EL (cell line): ENCODE results near the gene SCN8A.
"Not testable (repeated sequence)": the region's sequence is repeated elsewhere in the genome, so short reads cannot be mapped to it uniquely, and the experiment has no call there.

Experiments
- DNase-seq: peaks from one replicate; pipeline ENCODE4 v3.0.0-alpha.2; 2016

The SCN8A gene

DNA sequence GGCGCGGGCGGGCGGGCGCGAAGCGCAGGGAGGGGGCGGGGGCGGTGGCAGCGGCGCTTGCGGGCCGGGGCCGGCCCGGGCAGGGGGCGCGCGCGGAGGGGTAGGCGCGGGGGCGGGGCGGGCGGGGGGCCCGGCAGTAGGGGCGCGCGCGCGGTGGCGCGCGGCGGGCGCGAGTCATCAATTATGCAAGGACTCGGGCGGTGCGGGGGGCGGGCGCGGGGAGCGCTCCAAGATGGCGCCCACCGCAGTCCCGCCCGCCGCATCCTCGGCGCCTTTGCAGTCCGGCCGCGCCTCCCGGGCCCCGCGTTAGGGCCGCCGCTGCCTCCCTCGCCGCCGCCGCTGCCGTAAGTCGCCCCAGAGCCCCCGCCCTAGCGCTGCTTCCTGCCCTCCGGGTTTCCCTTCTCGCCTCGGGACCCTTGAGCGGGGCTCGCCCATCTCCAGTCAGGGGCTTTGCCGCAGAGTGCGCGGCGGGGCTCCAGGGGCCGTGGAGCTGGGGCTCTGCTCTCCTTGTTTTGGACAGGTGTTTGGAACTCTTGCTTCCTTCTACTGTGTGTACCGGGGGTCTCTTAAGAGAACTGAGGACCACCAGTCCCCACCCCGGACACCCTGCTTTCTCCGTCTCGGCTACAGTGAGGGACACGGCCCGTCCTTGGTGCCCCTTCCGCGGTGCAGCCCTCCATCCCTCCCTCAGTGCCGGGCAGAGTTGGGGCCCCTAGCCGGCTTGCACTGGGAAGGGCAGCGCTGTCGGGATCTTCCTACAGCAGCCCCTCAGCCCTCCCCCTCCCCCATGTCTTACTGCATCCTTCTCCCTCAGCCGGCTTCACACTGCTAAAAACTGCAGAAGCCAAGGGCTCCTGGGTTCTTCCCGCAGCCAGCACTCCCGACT, at the start of gene SCN8A:
SCN8A (plus strand) TSS at position 218 of the 886 bp plus-strand sequence. CDS start 71,585 bp downstream, outside the sequence.
- DNase-seq, result peak; percentile 74

DNA sequence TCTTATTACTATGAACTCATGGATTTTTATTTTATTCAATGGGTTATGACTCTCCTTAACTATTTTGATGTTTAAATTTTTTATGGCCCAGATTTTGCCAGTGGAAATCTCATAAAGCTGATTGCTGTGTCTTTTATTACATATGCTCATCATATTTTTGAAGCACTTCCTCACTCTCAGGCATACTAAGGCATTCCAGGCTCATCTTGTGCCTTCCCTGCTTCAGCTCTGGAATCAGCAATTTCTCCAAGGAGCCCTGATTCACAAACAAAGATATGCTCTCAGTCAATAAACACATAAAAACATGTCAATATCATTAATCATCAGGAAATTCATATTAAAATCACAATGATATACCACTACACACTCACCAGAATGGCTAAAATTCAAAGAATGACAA, 44.9 kb upstream of the SCN8A start:
- no peak for DNase-seq

DNA sequence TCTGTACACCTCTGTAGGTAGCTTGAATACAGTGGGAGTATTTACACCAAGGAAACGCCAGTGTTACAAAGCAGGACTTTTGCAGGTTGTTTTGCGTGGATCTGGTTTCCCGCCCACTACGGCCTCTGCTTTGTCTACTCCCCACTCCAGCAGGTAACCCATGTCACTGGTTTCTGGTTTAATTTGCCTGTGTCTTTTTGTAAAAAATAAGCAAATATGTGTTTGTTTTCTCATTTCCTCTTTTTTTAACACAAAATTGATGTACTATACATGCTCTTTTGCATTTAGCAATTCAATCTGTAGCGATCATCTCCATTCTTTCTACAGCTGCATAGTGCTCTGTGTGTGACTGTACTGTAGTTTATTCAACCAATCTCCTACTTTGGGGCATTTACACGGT, 43.4 kb upstream of the SCN8A start:
- DNase-seq, result no peak

DNA sequence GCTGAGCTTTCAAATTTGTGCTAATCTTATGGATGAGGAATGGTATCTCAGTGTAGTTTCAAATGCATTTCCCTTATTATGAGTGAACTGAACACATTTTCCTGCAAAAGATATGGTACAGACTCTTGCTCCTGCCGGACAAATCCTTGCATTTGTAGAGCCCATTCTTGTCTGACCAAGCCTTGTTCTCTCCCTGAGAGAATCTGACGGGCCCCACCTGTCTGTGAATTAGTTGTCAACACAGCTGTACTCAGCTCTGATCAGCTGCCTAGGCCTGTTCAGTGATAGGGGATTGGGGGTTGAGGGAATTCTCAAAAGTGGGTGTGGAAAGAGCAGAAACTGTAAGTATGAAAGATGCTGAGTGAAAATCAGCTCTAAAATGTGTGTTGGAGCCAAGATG, 42.8 kb upstream of the SCN8A start:
- no peak for DNase-seq

DNA sequence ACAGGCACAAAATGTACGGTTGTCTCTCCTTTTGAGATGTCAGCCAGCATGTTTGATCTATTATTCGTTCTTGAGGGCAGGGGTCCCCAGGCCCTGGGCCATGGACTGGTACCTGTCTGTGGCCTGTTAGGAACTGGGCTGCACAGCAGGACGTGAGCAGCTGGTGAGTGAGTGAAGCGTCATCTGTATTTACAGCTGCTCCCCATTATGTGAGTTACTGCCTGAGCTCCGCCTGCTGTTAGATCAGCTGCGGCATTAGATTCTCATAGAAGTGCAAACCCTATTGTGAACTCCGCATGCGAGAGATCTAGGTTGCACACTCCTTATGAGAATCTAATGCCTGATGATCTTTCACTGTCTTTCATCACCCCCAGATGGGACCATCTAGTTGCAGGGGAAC, 41.4 kb upstream of the SCN8A start:
- DNase-seq, result no peak

DNA sequence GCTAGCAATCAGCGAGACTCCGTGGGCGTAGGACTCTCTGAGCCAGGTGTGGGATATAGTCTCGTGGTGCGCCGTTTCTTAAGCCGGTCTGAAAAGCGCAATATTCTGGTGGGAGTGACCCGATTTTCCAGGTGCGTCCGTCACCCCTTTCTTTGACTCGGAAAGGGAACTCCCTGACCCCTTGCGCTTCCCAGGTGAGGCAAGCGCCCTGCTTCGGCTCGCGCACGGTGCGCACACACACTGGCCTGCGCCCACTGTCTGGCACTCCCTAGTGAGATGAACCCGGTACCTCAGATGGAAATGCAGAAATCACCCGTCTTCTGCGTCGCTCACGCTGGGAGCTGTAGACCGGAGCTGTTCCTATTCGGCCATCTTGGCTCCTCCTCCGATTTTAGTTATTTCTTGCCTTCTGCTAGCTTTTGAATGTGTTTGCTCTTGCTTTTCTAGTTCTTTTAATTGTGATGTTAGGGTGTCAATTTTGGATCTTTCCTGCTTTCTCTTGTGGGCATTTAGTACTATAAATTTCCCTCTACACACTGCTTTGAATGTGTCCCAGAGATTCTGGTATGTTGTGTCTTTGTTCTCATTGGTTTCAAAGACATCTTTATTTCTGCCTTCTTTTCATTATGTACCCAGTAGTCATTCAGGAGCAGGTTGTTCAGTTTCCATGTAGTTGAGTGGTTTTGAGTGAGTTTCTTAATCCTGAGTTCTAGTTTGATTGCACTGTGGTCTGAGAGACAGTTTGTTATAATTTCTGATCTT, 22.6 kb upstream of the SCN8A start:
- not testable (repeated sequence) for DNase-seq

DNA sequence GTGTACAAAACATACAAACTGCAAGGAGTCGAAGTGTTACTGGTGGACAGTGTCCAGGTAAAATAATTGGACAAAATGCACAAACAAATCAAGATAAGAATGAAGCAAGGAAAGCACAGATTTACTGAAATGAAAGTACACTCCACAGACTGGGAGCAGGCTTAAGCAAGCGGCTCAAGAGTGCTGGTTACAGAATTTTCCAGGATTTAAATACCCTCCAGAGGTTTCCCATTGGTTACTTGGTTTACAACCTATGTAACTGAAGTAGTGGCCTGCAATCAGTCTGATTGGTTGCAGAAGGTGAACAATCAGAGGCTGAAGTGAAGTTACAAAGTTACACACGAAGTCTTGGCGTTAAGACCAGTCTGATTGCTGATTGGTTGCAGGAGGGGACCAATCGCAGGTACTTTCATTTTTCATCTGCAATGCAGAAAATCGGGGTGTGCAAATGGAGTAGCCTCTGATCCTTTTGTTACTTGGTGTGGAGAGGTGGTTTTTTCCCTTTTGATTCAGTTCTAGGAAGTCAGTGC, 11.6 kb upstream of the SCN8A start:
- DNase-seq, result no peak

DNA sequence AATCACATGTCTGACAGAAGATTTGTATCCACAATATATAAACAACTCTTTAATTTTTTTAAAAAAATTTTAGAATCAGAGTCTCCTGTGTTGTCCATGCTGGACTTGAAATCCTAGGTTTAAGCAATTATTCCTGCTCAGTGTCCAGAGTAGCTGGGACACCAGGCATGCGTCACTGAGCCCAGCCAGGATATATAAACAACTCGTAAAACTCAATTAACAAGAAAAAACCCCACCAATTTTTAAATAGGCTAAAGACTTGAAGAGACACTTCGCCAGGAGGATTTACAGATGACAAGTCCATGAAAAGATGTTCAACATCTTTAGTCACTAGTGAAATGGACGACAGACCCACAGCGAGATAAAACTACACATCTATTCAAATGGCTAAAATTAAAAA, 2.0 kb upstream of the SCN8A start:
- DNase-seq, result peak; percentile 10

DNA sequence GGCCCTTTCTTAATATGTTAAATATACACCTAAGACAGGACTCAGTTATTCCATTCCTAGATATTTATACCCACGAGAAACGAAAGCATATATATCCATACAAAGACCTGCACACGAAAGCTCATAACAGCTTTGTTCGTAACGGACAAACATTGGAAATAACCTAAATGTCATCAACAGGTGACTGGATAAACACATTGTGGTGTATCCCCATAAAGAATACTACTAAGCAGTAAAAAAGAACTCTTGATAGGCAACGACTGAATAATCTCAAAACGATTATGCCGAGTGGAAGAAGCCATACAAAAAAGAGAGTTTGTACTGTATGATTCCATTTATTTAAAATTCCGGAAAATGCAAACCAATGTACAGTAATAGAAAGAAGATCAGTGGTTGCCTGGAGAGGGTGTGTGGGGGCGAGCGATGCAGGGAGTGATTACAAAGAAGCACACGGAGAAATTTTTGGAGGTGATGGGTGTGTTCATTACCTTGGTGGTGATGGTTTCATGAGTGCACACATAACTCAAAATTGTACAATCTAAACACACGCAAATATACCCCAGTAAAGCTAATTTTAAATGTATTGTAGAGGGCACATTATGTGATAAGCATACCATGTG, 1.4 kb upstream of the SCN8A start:
- no peak for DNase-seq

DNA sequence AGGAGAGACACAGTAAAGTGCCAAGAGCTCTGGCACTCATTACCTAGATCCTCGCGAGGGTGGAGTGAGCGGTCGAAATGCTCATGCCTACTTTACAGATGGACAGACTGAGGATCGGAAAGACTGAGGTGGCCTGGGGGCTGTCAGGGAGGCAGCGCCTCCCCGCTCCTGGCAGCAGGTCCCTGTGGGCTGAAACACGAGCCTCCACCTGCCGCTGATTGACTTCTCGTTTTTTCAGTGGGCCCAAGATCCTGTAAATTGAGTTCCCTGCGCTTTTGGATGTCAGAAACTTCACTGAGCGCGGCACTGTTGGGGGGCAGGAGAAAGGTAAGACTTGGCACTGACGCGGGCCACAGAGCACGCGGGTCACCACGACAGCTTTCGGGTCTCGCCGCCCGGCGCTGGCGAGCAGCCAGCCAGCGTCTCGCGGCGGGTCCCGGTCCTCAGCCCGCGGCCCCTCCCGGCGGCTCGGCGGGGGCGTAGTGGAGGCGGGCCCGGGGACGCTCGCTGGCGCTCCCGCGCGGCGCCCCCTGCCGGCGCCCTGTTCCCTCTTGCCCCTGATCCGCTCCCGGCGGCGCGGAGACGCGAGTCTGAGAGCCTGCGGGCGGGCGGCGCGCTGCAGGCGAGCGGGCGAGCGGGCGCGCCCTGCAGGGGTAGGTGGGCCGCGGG, 552 bp upstream of the SCN8A start:
- DNase-seq, result peak; percentile 84

DNA sequence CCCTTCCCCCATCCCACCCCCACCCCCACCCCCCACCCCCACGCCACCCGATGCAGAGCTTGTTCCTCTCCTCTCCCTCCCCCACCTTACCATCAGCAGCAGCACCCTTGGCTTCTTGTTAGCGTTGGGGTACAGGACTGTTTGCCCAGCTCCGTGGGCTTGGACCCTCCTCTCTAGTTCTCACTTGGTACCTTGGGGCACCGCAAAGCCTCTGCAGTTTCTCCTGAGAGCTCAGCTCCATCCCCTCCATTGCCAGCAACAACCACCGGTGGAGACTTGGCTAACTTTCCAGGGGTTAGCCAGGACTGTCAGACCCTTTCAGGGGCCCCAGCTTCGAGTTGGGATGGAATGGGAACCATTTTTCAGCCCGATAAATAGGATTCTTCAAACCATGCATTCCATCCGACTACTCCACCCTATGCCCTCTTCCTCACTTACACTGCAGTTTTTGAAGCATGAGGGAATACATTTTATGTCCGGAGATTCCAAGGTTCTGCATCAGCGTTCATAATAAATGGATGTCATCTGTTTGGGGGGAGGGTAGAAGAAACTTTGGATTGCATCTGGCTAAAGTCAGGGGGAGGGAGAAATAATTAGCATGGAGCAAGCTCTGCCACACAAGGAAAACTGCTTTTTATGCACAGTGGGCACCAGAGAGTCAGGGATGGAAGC, 1.1 kb downstream of the SCN8A start:
- DNase-seq, result peak; percentile 91

DNA sequence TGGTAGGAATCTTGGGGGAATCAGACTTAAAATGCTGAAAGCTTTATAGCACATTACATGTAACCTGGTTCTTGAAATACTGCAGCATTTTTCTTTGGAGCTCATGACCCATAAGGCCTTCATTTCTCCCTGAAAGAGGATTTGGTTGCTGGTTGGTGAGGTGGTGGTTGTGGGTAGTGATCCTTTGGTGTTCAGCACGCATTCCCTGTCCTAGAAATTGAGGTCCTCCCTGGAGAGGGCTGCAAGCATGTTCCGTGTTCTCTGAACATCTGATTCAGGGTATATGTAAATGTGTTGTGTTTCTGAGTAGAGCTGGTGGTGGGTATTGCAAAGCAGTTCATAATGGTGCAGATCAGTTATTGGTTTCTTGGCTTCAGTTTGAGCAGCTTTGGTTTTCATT, 2.0 kb downstream of the SCN8A start:
- no peak for DNase-seq

DNA sequence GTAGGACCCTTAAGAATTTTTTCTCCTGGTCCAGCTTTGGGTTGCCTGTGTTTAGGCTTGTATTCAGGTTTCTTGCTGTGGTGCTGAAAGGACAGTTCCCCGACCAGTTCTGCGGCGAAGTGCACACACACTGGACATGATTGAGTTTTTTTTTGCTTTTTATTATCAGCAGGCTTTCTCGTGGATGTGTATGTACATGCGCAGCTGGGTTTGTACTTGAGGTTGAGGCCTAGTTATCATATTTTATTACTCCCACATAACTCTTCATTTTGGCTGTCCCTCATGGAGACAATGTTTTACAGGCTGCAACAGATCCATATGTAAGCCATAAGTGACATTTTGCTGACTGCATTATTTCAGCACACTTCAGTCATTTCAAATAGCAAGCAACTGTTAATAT, 2.5 kb downstream of the SCN8A start:
- DNase-seq, result peak; percentile 49

DNA sequence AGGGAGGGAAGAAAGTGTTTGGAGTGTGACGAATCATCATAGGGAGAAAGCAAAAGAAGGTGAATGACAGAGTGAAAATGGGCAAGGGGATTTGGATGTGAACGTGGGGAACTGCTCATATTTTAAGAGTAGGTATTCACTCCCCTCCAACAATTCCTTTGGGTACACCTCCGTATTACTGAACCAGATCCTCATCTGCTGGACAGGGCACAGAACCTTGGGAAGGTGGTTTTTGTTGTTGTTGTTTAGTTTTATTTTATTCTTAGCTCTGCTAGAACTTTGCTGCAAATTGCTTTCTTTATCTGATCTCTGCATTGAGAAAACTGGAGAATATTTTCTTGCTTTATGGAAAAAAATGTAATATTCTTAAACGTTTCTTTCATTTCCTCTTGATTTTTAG, 7.1 kb downstream of the SCN8A start:
- DNase-seq, result no peak

DNA sequence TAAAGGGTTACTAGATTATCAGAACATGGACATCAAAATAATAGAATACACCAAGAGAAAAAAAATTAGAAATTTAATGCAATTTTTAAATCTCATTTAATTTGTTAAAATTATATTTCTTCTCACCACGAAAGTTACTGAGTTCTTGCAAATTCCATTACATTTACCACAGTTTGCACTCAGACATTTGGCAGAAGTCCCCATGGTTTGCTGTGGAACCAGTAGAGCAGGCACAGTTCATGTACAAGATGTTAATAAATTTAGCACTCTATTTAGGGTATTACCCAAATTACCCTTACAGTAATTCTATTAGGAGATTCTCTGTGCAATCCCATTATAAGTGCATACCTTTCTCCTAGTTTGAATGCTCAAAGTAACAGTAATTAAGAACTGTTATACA, 9.7 kb downstream of the SCN8A start:
- no peak for DNase-seq

DNA sequence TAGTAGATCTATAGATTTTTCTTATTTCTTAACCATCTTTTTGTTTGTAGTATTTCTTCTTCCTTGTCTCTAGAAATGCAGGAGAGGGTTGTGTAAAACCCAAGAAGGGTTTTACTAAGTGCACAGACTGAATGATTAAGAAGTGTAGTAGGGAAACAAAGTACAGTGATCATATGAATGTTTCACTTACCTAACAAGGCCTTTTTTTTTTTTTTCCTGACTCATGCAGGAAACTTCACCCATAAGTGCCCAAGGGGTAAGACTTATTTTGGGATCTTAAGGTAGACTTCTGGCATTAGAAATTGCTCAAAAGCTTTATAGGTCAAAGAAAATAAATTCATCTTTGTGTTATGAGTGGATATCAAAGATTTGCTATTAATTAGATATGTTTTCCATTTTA, 10.2 kb downstream of the SCN8A start:
- peak; percentile 21 for DNase-seq

DNA sequence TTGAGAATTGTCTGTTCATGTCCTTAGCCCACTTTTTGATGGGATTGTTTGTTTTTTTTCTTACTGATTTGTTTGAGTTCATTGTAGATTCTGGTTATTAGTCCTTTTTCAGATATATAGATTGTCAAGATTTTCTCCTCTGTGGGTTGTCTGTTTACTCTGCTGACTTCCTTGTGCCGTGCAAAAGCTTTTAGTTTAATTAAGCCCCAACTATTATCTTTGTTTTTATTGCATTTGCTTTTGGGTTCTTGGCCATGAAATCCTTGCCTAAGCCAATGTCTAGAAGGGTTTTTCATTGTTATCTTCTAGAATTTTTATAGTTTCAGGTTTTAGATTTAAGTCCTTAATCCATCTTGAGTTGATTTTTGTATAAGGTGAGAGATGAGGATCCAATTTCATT, 14.9 kb downstream of the SCN8A start:
- DNase-seq, result not testable (repeated sequence)

DNA sequence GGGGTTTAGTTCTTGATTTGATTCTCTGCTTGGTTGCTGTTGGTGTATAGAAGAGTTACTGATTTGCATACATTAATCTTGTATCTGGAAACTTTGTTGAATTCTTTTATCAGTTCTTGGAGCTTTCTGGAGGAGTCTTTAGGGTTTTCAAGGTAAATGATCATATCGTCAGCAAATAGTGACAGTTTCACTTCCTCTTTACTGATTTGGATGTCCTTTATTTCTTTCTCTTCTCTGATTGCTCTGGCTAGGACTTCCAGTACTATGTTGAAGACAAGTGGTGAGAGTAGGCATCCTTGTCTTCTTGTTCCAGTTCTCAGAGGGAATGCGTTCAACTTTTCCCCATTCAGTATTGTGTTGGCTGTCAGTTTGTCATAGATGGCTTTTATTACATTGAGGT, 16.2 kb downstream of the SCN8A start:
- not testable (repeated sequence) for DNase-seq

DNA sequence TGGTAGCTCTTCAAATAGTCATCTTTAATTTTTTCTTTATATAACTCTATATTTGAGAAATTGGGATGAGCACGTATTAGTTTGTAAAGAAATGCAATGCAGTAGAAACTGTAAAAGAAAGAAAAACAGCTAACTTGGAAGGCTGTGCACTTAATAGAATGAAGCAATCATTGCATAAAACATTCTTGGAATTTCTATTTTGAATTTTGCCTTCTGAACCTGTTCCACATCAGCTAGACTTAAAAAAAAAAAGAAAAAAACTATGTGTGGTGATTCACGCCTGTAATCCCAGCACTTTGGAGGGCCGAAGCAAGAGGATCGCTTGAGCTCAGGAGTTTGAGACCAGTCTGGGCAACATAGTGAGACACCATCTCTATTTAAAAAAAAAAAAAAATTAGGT, 29.4 kb downstream of the SCN8A start:
- DNase-seq, result peak; percentile 70

DNA sequence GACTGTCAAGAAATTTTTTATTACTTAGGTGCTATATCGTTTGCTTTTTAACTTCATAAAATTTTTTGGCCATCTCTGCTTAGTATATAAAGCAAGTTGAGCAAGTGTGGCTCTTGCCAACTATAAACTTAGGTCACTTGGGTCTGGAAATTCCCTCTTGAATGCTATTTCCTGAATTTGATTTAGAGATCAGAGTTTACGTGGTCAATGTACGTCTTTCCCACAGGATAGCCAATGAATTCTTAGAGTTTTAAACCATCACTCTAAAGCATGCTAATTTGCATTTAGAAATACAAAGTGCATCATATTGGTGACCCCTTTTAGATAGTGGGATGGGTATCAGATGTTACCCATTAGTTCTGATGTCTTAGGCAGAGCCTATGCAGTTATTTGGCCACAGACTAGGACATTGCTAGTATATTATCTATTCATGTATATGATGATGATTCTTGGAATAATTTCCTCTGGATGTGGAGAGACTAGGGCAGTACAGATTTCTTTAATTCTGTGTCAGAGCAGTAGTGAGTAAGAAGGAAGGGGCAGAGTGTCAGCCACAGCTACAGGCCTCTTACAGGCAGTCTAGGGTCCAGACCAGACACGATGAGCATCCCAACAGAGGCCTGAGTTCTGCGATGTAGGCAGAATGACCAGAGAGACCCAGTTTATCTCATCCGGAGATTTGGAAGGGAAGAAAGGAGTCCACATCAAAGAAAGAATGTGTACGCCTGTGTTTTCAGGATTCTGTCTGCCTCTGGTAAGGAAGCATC, 30.3 kb downstream of the SCN8A start:
- DNase-seq, result peak; percentile 71

DNA sequence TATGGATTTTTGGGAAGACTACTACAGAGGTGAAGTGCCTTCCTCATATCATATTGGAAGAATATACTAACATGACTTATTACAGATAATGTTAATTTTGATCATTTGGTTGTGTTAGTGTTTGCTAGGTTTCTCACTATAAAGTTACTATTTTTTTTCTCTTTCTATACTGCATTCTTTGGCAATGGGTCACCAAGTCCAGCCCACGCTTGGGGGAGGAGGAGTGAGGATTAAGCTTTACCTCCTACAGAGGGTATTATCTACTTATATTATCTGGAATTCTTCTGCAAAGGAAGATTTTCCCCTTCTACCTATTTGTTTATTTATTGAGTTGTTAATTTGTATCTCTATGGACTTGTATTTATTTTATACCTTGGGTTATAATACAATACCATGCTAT, 31.5 kb downstream of the SCN8A start:
- peak; percentile 76 for DNase-seq
